ENCODE measurements around the gene CYBA.

- TF ChIP-seq BHLHE40 (IDR thresholded peaks at IDR 0.05; ENCODE audit: borderline replicate concordance) (no peak), SP1 (IDR thresholded peaks at IDR 0.05) (no peak), FOXK2 (IDR thresholded peaks at IDR 0.05) (no peak), ELF4 (IDR thresholded peaks at IDR 0.05) (no peak), L3MBTL2 (conservative IDR thresholded peaks at IDR 0.05) (no peak), ARNT (IDR thresholded peaks at IDR 0.05) (no peak), LEF1 (IDR thresholded peaks at IDR 0.05; ENCODE audit: borderline replicate concordance) (no peak), FOXA1 (IDR thresholded peaks at IDR 0.05) (no peak), TARDBP (IDR thresholded peaks at IDR 0.05) (no peak), SUZ12 (IDR thresholded peaks at IDR 0.05) (no peak), ZNF384 (IDR thresholded peaks at IDR 0.05) (no peak), FOXM1 (IDR thresholded peaks at IDR 0.05; ENCODE audit: borderline replicate concordance) (no peak), HDGF (IDR thresholded peaks at IDR 0.05; ENCODE audit: borderline replicate concordance) (no peak), PKNOX1 (IDR thresholded peaks at IDR 0.05) (no peak)
Observed at GRCh38 chr16:88613293-88613692, 37.6 kb downstream of the CYBA start.

Measured in HEK293T (cell line).